ENCODE results near the gene BRD7.
A peak's percentile ranks its signal among the peaks of the same experiment; 100 is the strongest.

Gene BRD7

GRCh38 chr16:50270510-50271147 is 98.2 kb downstream of the BRD7 start:
- DNase-seq: no peak

GRCh38 chr16:50269769-50270509 is 98.8 kb downstream of the BRD7 start:
- DNase-seq: no peak

GRCh38 chr16:50269061-50269705 is 99.6 kb downstream of the BRD7 start:
- no peak for DNase-seq

- no peak for DNase-seq
These were observed 100.4 kb downstream of the BRD7 start for GRCh38 chr16:50268352-50268751.

GRCh38 chr16:50267651-50268050 is 101.1 kb downstream of the BRD7 start:
- peak in 1 of 2 donors; percentile 43 for DNase-seq

GRCh38 chr16:50267151-50267631 is 101.6 kb downstream of the BRD7 start:
- DNase-seq: no peak

- DNase-seq: peak; percentile 83 to 84
These were observed 102.3 kb downstream of the BRD7 start, which contains the start of gene ADCY7 for GRCh38 chr16:50266337-50267091. Gene ADCY7 (plus strand): TSS chr16:50266551. CDS start chr16:50288180, 21,629 bp downstream.
